ENCODE data around the gene CHRM4. TPM values are rescaled to one million over a fixed set of nuclear protein-coding genes. Genes with fewer than 3 reads are reported as not detected.

Gene CHRM4
- total RNA-seq, 1 donor from 2014 or later = 0.12 TPM

Other genes with a start within 250 kb of the CHRM4 start
- gene CREB3L1, start 114.1 kb downstream of the CHRM4 start, total RNA-seq = 6.3 and 23.4 TPM in 2 replicates
- 105 and 139 TPM in 2 replicates for gene DGKZ, start 44.3 kb downstream of the CHRM4 start, total RNA-seq
- 384 and 499 TPM in 2 replicates for gene MDK, start 10.1 kb downstream of the CHRM4 start, total RNA-seq
- 25.2 and 38.5 TPM in 2 replicates for gene AMBRA1, start 202.2 kb upstream of the CHRM4 start, total RNA-seq
- 3.6 and 5.0 TPM in 2 replicates for gene HARBI1, start 225.5 kb upstream of the CHRM4 start, total RNA-seq
- 80.0 and 87.5 TPM in 2 replicates for gene ATG13, start 225.8 kb upstream of the CHRM4 start, total RNA-seq

Data from glomerular endothelial cell (primary cell).